C4-2B (cell line): Measurements from ENCODE around the gene ADAMTS19.

Experiments
- H3K27ac ChIP-seq: fragments of 450-650 bp; 2 replicates; pipeline ENCODE4 v1.5.1; 2017
- ZFX ChIP-seq: fragments of 450-650 bp; IDR thresholded peaks from 2 replicates; pipeline ENCODE4 v1.6.1; 2017
- TF ChIP-seq, protein P1 (sequence below): fragments of 450-650 bp; conservative IDR thresholded peaks from 2 replicates; pipeline ENCODE4 v1.5.1; 2017; ENCODE audit warnings: mild to moderate bottlenecking

The ADAMTS19 gene

DNA sequence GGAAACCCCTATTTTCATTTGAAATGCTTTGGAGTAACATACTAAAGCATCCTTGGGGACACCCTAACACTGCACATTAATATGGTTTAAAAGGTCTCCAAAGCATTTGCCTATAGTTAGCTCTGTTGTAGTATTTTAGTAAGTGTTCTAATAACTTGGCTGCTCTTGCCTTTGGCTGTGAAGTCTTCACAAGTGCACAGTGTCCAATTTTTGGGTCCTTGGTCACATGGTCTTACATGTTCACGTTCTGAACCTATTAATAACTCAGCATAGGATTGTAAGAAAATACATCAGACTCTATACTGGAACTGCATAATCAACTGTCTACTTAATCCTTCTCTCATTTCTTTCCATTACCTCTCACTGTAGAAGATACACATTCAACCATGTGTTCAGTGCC lies 17.4 kb downstream of the ADAMTS19 start:
- TF ChIP-seq ZFX = no peak
- TF ChIP-seq, protein P1, sequence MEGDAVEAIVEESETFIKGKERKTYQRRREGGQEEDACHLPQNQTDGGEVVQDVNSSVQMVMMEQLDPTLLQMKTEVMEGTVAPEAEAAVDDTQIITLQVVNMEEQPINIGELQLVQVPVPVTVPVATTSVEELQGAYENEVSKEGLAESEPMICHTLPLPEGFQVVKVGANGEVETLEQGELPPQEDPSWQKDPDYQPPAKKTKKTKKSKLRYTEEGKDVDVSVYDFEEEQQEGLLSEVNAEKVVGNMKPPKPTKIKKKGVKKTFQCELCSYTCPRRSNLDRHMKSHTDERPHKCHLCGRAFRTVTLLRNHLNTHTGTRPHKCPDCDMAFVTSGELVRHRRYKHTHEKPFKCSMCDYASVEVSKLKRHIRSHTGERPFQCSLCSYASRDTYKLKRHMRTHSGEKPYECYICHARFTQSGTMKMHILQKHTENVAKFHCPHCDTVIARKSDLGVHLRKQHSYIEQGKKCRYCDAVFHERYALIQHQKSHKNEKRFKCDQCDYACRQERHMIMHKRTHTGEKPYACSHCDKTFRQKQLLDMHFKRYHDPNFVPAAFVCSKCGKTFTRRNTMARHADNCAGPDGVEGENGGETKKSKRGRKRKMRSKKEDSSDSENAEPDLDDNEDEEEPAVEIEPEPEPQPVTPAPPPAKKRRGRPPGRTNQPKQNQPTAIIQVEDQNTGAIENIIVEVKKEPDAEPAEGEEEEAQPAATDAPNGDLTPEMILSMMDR = no peak
- H3K27ac ChIP-seq = no peak overlapping the region

DNA sequence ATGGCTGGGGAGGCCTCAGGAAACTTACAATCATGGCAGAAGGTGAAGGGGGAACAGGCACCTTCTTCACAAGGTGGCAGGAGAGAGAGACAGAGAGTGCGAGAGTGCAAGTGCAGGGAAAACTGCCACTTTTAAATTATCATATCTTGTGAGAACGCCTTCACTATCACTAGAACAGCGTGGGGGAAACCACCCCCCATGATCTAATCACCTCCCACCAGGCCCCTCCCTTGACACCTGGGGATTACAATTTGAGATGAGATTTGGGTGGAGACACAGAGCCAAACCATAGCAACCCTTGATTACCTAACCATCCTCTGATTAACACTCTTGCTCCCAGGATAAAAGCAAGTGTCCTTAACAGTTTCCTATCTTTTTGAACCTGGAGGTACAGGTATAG lies 21.1 kb downstream of the ADAMTS19 start:
- H3K27ac ChIP-seq = no peak overlapping the region
- TF ChIP-seq, protein P1 = no peak
- TF ChIP-seq ZFX = no peak

DNA sequence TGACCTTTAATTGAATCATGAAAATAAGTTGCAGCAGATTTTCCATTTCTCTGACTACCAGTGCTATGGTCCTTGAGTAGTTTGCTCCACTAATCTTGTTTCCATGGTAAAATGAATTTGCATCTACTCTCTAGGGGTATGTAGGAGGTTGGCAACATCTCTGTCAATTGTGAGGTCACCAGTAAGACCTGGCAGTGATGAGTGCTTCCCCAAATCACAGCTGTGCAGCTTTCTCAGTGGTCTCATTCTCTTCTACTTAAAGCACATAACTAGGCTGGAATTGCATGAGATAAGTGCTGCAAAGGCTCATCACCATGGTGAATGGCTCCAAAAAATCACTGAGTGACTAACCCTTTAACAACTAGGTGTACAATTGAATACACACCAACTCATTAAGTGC lies 36.3 kb downstream of the ADAMTS19 start:
- no peak overlapping the region for H3K27ac ChIP-seq
- TF ChIP-seq ZFX = no peak
- TF ChIP-seq, protein P1 = no peak

DNA sequence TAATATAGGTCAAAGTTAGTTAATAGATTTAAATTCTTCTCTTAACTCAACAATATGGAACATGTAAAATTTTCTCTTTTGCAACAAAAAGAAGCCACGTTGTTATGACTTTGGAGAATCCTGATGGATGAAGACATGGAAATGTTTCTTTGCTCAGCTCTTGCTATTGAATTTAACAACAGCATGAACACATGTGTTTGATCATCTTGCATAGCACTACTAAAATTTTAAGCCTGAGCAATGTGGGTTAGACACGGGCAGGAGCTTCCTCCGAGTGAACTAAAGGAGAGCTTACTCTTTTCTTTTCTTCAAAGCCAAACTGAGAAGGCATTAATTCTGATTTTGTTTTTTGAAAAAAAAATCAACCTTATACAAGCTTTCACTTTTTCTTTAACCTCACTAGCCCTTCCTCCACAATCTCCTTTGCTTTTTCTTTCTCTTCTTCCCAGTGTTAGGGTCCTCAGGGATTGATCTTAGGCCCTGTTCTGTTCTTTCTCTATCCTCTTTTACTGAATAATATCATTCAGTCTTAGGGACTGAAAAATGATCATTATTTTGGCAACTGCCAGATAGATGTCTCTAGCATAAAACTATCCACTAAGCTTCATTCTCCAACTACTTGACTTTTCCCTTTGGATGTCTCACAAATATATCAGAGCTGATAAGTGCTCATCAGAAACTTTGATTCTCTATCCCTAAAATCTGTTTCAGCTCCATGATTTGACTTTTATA lies 36.9 kb downstream of the ADAMTS19 start:
- no peak for TF ChIP-seq ZFX
- TF ChIP-seq, protein P1 = no peak
- H3K27ac ChIP-seq = no peak overlapping the region

DNA sequence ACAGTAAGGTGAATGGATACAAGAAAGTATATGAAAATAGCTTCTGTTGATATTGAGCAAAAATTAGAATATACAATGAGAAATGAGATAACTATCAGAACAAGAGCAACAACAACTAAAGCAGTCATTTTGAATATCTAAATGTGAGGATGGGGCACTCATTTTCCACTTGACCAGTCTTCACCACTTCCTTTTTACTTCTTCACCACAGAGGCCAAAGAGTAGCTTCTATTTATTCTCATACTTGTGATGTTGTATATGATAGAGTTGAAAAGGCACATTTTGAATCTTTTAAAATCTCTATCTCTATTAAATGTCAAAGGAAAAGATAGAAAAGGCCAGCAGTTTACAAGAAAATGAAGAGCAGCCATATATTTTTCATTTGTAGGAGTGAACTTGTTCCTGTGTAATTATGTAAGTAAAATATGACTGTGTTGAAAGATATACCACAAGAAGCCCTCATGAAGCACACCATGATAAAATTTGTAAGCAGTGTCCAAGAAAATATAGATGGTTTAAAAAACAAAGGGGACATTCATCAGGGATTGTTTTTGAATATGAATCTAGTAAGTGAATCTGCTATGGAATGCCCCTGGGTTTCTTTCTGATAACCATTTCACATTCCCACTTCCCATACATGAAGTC lies 39.2 kb downstream of the ADAMTS19 start:
- H3K27ac ChIP-seq = no peak overlapping the region
- TF ChIP-seq ZFX = no peak
- TF ChIP-seq, protein P1 = no peak

DNA sequence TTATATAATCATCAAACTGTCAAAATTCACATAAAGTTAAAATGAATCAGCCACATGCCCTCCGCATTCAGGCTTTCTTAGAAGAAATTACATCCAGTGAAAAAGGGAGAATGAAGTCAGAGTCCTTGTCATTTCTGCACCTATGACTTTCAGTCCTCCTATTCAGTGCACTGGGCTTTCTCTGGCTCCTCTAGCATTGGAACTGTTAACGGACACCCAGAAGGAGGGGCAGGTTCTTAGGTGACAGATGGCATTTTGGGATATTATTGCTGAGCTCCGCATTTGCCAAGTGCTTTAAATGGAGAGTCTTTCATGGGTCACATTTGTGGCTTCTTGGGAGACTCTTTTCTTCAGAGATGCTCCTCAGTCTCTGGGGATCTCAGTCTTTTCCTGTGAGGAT lies 40.0 kb downstream of the ADAMTS19 start:
- TF ChIP-seq ZFX = no peak
- TF ChIP-seq, protein P1 = no peak
- no peak overlapping the region for H3K27ac ChIP-seq

DNA sequence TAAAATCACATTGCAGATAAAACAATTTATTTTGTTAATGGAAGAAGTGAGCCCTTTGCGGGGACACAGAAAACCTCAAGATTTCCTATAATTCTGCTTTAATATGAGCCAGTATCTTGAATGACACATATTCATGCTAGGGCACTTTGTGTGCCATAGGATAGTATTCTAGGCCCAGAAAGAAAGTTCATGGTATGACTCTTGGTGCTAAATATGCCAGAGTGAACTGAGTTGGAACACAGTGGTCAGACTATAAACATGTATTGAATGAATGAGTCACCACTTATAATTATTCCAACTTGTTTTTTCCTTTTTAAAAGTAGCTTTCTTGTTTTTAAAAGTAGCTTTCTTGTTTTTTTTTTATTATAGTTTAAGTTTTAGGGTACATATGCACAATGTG lies 46.0 kb downstream of the ADAMTS19 start:
- TF ChIP-seq, protein P1 = no peak
- TF ChIP-seq ZFX = no peak

More for the DNA sequence above, 46.0 kb downstream of the ADAMTS19 start:
- H3K27ac ChIP-seq = no peak overlapping the region
